Peyer's patch (tissue), 4 donors: ENCODE data around the gene ADAT1.
A peak's percentile ranks its signal among the peaks of the same experiment; 100 is the strongest.

Experiments
- CTCF ChIP-seq, 6 experiments: fragments of 450-650 bp in 4 of 6; fragments of 200-600 bp in 2 of 6; sonication (generic) in 1 of 6; IDR thresholded peaks; one replicate each; pipeline ENCODE4 v1.5.1; 2017 to 2019; ENCODE audit warnings: antibody characterized with exemption in 6 of 6, mild to moderate bottlenecking in 3 of 6, moderate library complexity in 1 of 6
- POLR2A ChIP-seq, 2 donors: fragments of 450-650 bp; IDR thresholded peaks; one replicate each; pipeline ENCODE4 v1.5.1; 2017; ENCODE audit warnings: antibody characterized with exemption in 2 of 2, mild to moderate bottlenecking in 2 of 2, moderate library complexity in 2 of 2

- TF ChIP-seq POLR2A (IDR thresholded peaks at IDR 0.05) (peak; percentile 61 to 87), CTCF (IDR thresholded peaks at IDR 0.05) (no peak)
Observed at GRCh38 chr16:75622761-75623605, at the start of gene ADAT1.
